Breast epithelium (tissue), 3 donors: ENCODE data around the gene DNAJB1.

Source experiments
- CTCF ChIP-seq, 3 donors: fragments of 450-650 bp; IDR thresholded peaks; one replicate each; pipeline ENCODE4 v1.5.1; 2016 to 2017; ENCODE audit warnings: antibody characterized with exemption in 3 of 3, mild to moderate bottlenecking in 3 of 3, moderate library complexity in 3 of 3
- POLR2A ChIP-seq: fragments of 450-650 bp; IDR thresholded peaks from one replicate; pipeline ENCODE4 v1.6.1; 2016; ENCODE audit warnings: antibody characterized with exemption, mild to moderate bottlenecking, moderate library complexity
- POLR2AphosphoS5 ChIP-seq, 3 donors: sonication (generic); formaldehyde crosslinking; IDR thresholded peaks; one replicate each; pipeline ENCODE4 v1.6.1; 2017; ENCODE audit warnings: antibody characterized with exemption in 3 of 3

GRCh38 chr19:14473978-14474578 lies 44.1 kb downstream of the DNAJB1 start:
- TF ChIP-seq CTCF (IDR thresholded peaks at IDR 0.05) (no peak), POLR2A (no peak), POLR2AphosphoS5 (IDR thresholded peaks at IDR 0.05) (no peak)
